Endometrium (tissue), 2 donors: Measurements from ENCODE around the gene DR1.
"Not testable (repeated sequence)": the region's sequence is repeated elsewhere in the genome, so short reads cannot be mapped to it uniquely, and the experiment has no call there.

Source experiments
- FAIRE-seq: peaks from 2 replicates; lab custom pipeline; 2012; peaks lifted over from hg19 to GRCh38; lab: Jason Lieb, UNC
- donor health status: control.
- donor health status: control.

Gene DR1

DNA sequence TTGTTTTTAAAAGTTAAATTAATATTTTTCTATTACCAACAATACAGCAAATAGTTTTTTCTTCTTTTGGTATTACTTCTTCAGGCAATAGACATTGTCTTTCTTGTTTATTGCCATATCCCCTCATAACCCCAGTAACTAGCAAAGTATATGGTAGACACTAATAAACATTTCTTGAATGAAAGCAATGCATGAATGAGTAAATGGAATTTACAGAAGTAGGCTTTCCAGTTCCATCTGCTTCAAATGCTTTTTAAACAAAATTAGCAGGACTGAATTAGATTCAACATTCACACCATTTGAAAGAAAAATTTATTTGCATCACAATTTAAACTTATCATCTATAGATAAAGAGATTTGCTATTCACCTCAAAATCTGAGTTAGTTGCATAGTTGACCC, 5.6 kb upstream of the DR1 start:
- no peak for FAIRE-seq

DNA sequence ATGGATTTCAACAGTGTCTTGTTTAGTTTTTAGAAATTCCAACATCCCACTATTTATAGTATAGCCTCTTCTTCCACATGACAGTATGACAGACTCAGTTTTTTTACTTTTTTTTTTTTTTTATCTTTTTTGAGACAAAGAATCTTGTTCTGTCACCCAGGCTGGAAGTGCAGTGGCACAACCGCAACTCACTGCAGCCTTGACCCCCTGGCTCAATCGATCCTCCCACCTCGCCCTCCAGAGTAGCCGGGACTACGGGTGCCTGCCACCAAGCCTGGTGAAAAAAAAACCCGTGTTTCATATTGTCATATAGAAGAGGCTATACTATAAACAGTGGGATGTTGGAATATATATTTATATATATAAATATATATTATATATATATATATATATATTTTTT, 1.2 kb upstream of the DR1 start:
- FAIRE-seq, result no peak

DNA sequence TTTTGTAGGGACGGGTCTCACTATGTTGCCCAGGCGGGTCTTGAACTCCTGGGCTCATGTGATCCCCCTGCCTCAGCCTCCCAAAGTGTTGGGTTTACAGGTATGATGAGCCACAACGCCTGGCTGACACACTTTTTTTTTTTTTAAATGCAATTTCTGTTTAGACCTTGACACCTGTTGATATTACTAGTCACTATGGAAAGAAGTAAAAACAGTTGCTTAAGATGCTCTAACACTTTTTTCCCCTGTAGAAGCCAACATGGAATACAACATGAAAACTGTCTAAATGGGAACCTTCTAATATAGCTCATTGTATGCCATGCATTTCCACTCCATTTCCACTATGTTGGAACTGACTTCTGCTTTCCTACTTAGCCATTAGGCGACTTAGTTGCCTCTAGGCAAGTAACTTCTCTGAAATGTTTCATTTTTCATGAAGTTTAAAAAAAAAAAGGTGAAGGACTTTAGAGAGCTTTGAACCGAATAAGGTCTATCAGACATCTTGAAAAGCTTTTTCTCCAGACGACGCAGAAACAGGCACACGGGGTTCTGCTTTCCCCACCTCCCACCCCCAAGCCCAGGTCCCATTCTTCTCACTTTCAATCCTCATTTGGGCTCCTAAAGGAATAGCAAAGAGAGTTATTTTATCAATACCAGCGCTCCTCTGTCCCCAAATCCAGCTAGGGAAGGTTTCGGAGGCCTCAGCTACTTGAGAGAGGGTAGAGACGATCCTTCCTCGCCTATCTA, 648 bp upstream of the DR1 start:
- FAIRE-seq, result no peak

DNA sequence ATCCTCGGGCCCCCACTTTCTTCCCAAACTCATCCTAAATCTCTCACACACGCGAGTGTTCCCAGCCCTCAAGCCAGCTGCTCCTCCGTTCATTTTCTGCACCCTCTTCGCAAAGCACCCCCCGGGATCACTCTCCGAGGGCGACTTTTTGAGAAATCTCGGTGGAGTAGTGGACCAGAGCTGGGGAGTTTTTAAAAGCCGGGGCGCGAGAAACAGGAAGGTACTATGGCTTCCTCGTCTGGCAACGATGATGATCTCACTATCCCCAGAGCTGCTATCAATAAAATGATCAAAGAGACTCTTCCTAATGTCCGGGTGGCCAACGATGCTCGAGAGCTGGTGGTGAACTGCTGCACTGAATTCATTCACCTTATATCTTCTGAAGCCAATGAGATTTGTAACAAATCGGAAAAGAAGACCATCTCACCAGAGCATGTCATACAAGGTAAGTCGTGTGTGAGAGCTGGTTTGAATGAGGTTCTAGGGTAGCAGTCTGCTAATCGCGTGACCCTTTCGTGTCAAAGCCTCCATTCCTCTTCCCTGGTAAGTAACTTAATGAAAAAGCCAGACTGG, 800 bp downstream of the DR1 start:
- no peak for FAIRE-seq

DNA sequence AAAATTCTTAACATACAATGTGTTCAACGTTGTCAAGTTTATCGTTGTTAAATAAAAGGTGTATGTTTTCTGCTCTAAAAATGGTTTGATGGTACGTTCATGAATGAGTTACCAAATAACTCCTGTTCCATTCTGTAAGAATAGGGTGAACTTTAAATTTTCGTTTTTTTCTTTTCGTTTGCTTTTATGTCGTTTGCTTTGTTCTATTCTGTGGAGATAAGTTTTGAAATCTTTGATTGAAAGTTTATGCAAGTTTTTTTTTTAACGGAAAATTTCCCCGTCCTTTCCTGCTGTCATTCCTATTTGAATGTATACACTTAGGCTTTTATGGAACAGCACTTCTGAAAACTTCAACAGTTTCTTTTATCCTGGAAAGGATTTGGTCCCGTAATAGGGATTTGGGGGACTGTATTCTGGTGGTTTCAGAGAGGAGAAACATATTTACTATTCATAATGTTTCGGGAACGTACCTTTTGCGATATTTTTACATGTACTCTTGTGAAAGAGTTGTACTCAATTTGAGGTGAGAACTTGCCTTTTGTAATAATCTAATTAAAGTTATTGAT, 1.7 kb downstream of the DR1 start:
- peak; percentile 12 for FAIRE-seq

DNA sequence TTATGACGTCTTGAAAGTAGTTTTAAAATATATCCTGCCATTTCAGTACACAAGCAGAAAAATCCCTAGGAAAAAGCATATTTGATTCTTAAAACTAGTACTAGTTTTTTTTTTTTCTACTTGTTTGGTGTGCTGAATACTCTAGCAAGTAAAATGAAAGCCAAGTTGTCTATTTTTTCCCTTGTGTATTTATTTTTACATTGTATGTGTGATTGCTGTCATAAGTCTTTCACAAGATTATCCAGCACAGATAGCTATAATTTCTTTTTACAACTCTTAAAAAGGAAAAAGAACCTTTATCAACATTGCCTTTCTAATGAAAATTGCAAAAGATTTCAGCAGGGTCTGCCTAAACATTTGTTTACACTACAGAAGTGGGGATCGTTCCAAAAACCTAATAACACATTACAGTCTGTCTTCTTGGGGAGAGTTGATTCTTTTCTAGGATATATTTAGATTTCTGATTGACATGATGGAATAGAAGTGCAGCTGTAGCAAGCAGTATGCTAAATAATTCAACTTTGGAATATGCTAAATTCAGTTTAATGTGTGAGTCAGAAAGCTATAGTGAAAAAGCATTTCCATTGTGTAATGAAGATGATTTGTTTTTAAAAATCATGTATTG, 2.5 kb downstream of the DR1 start:
- no peak for FAIRE-seq

DNA sequence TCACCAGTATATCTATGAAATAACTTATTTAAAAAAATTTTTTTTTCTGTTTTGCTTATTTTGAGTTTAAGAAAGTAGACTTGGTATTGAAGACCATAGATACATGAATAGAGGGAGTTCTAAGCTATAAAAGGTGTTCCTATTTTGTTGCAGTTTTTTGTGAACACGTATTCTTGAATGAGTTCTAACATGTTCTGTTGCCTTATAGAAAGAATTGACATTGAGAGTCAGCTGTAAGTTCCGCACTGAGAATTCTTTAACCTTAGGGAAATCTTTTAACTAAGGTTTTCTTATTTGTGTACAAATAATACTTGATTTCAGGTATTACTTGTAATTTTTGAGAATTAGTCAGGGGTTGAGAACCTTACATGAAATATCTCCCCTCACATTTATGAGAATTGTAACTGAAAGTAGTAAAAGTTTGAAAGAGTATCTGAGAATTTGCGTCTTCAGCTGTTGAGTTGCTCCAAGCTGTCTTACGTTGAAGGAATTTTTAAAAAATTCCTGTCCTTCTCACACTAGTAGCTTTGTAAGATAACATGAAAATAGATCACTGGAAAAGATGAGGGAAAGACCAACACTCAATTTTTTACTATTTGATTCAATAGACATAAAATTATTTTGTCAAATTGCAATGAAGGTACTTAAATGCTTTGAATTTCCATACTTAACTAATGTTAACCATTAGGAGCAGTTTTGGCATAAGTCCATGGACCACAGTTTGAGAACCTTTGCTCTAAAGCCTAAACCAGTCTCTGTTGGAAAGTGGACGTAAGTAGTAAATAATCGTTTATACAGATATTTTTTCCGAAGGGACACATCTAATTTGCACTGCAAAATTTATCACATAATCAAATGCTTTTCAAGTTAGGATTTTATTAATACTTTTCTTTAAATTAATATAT, 3.8 kb downstream of the DR1 start:
- FAIRE-seq, result no peak

DNA sequence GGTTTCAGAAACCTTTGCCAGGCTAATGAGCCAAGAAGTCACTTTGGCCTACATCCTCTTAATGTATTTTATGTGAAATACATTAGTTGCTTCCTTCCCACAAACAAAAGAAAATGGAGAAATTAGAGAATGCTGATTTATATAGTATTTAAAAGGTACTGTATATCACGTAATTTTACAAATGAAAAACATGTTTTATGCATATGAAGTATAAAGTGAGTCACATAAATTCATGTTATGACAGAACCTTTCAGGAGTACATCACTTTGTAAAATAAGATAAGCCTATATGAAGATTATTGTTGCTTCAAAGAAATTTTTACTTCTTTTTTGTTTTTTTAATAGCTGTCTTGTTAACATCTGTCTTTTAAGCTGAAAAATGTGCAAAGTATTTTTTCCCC, 4.6 kb downstream of the DR1 start:
- no peak for FAIRE-seq

DNA sequence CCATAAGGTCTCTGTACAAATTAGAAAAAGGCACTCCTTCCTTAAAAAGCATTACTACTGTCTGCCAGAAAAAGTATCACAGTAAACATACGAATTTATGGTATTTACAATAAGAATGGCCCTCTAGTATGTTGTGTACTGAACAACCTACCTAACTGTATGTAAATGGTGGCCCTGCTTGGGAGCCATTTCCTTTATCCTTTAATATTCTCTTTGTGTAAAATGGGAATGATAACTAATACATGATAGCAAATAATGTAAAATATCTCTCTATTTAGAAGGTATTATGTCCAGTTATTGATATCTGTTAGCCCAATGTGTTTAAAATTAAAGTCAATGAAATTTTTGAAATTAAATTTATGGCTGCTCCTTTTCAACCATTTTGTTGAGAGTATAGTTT, 5.2 kb downstream of the DR1 start:
- no peak for FAIRE-seq

DNA sequence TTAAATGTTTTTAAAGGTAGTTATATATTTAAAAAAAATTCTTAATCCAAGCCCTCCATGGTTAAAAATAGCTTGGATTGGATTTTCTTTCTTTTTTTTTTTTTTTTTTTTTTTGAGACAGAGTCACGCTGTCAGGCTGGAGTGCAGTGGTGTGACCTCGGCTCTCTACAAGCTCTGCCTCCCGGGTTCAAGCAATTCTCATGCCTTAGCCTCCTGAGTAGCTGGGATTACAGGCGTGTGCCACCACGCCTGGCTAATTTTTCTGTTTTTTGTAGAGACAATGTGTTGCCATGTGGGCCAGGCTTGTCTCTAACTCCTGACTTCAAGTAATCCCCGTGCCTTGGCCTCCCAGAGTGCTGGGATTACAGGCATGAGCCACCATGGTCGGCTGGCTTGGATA, 5.6 kb downstream of the DR1 start:
- not testable (repeated sequence) for FAIRE-seq

DNA sequence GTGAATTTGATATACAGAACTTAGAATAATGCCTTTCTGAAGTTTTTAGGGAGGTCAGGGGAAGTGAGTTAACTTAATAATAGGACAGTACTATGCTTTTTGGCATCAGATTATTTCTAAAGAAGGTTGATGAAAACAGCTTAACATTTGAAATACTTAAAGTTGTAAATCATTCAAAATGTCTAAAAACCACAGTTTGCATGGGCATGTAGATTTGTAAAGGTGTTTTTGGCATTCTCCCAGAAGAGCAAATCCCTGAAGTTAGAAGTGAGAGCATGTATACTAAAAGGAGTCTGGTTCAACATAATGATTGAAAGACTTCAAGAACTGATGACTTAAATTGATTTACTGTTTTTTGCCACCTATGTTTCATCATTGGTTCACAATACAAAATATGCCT, 6.7 kb downstream of the DR1 start:
- no peak for FAIRE-seq

DNA sequence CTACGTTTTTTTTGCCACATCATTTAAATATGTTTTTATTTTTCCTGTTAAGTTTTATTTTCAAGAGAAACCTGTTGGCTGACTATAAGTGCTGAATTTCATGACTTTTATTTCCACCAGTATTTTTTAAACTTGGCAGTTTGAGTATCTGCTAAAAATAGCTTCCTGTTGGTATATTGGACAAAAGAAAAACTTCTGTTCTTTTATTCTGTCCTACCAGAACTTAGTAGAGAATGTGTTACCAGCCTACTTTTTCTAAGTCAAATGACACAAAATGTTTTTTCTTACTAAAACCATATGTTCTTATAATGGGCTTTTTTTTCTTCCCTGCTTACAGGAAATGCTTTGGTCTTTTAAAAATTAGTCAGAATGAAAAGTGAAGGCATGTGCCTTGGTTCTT, 7.6 kb downstream of the DR1 start:
- FAIRE-seq, result peak; percentile 81

DNA sequence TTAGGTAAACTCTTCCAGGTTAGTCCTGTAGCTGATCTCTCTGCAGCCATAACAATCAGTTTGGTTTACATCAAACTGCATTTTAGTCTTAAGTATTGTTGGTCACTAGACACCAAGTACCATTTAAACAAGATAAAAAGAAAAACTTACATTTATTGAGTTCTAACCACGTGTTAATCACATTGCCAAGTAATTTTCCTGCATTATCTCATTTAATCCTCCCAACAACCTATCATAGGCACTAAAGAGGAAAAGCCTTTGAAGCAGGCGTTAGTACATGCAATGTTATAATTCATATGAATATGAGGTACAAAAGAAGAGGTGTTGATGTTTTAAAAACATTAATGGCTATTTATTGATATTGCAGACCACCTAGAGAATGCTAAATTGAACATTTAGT, 9.0 kb downstream of the DR1 start:
- FAIRE-seq, result no peak

DNA sequence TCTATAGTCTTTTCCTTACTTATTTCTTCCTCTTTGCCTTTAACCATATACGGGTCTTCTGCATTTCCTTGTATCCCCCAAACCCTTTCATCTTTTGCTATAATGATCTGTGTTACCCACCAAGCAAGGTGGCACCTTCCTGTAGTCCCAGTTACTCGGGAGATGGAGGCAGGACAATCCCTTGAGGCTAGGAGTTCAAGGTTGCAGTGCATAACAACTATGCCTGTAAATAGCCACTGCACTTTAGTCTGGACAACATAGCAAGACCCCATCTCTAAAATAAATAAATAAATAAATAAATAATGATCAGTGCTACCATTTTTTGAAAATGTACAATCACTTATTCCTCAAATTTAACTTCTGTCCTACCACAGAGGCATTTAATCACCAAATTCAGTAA, 11.5 kb downstream of the DR1 start:
- no peak for FAIRE-seq

DNA sequence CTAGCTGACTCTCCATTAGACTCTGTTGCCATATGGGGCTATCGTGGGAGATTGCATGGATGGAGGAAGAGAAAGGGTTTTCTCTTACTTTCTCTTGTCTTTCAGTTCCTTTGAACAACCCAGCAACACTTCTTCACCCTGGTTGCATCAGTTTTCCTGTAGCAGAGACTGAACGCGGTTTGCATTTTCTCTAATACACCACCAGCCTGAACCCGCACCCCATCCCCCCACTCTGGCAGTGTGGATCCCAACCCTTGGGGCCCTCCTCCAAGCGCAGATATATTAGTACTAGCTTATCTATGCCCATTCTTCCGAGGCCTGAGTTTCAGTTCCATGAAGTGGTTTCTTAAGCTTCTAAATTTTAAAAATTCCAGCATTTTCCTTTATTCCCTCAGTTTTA, 12.6 kb downstream of the DR1 start:
- FAIRE-seq, result no peak

DNA sequence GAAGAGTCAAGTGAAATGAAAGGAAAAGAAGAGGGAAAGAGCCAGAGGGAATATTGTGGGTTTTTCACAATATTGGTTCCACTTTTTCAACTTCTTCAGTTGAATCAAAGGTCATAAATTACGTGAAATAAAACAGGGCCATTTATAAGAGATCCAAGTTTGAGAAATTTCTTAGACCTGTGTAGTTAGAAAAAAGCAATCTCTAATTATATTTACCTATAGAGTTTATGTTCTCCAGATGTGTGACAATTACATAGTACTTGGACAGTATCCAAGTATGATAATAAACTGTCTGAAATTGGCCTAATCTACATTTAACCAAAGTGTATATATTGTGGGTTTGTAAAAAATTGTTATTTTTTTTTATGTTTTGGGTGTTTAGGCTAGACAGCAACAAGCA, 14.4 kb downstream of the DR1 start:
- FAIRE-seq, result no peak

DNA sequence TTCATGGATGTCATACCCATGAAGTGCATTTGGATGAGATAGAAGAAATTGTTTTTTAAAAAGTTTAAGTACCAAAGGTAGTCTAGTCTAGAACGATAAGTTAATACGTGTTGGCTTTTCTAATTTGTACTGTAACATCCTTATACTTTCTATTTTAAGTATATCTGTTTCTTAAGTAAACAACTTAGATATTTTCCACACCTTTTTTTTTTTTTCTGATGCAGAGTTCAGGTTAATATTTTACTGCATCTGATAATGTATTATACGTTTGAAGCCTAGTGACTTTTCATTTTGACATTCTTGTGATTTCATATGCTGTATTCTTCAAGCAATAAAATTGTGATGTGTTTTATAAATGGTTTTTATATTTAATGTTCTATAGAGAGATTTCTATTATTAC, 16.5 kb downstream of the DR1 start:
- FAIRE-seq, result no peak

DNA sequence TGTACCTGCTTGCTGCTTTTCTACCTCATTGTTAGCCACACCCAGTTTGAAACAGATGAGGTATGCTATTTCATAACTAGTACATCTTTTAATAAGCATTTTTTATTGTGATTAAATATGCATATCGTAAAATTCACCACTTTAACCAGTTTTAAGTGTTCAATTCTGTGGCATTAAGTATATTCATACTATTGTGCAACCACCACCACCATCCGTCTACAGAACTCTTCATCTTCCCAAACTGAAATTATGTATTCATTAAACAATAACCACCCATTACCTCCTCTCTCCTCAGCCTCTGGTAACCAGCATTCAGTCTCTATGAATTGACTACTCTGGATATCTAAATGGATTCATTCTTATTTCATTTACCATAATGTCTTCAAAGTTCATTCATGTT, 20.1 kb downstream of the DR1 start:
- no peak for FAIRE-seq

DNA sequence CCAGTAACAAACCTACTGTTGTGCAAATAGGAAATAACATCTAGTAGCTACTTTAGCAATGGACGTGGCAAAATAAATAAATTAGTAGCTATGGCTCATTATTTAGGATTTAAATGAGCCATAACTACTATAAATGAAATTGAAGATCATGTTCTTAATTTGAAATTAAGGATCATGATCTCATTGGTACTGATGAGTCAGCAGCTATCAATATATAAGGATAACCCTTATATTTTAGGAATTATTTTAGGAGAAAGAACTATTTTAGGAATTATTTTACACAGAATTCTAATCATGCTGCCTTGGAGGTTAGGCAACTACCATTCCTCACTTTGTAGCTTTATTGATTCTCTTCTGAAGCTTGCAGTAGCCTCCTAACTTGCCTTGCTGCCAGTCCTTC, 24.0 kb downstream of the DR1 start:
- FAIRE-seq, result no peak

DNA sequence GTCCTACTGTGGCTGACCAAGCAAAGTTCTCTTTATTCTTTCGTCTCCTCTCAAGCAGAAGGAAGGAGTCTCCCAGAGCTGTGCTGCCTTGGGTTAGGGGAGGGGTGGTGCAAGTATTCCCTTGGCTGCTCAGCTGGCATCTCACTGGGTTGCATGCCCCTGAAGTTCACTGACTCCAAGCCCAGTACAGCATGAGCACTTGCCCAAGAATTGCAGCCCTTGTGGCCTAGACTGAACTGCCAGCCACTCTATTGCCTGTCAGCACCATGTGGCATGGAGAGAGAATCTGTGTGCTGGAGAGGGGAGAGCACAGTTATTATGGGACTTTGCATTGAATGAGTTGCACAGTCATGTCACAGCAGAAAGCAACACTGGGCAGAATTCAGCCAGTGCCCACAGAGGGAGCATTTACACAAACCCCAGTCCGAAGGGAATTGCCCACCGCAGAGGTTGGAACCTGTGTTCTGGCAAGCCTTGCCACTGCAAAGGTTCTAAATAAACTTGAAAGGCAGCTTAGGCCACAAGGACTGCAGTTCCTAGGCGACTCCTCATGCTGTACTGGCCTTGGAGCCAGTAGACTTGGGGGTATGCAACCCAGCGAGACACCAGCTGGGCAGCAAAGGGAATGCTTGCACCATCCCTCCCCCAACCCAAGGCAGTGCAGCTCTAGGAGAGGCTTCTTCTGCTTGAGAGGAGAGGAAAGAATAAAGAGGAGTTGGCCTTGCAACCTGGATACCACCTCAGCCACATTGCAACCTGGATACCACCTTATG, 28.8 kb downstream of the DR1 start:
- no peak for FAIRE-seq

DNA sequence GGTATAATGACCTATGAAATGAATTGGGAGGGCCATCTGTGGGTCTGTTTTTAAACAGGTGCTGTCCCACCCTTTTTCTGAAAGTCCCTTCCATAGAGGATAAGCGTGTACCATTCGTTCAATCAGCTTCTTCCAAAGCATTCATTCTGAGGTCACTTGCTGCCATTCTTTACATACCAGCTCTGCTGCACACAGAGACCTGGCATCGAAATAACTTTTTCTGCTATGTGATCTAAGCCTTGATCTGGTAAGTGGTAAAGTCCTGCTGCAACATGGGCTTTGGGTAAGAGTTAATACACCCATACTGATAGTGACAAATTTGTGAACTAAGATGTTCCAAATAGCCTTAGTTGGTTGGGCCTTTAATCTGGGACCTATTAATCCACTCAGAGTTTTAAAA, 38.9 kb downstream of the DR1 start:
- FAIRE-seq, result no peak

DNA sequence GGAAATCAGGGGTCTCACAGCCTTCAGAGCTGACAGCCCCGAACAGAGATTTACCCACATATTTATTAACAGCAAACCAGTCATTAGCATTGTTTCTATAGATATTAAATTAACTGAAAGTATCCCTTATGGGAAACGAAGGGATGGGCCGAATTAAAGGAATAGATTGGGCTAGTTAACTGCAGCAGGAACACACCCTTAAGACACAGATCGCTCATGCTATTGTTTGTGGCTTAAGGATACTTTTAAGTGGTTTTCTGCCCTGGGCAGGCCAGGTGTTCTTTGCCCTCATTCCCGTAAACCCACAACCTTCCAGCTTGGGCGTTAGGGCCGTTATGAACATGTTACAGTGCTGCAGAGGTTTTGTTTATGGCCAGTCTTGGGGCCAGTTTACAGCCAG, 40.6 kb downstream of the DR1 start:
- not testable (repeated sequence) for FAIRE-seq
